HEK293 (cell line): ENCODE data around the gene CCDC117.

Source experiments
- CTCF ChIP-seq: fragments of 450-650 bp; formaldehyde crosslinking; IDR thresholded peaks from 2 replicates; pipeline ENCODE4 v1.5.1; 2016; ENCODE audit warnings: missing biosample characterization, missing genetic modification characterization
- ELK4 ChIP-seq: IDR thresholded peaks from 2 replicates; pipeline ENCODE4 v1.6.1; 2011; ENCODE audit warnings: mild to moderate bottlenecking, low read depth, low read length, borderline replicate concordance
- HOXA7 ChIP-seq: sonication (generic); formaldehyde crosslinking; IDR thresholded peaks from 2 replicates; pipeline ENCODE4 v1.8.1; 2022; ENCODE audit warnings: missing genetic modification reagents, borderline replicate concordance
- INSM2 ChIP-seq: fragments of 450-650 bp; formaldehyde crosslinking; IDR thresholded peaks from 2 replicates; pipeline ENCODE4 v1.5.1; 2016; ENCODE audit warnings: missing biosample characterization, missing genetic modification characterization
- KLF8 ChIP-seq: fragments of 450-650 bp; formaldehyde crosslinking; IDR thresholded peaks from 2 replicates; pipeline ENCODE4 v1.5.1; 2016; ENCODE audit warnings: missing biosample characterization, missing genetic modification characterization
- SP2 ChIP-seq: fragments of 450-650 bp; formaldehyde crosslinking; IDR thresholded peaks from 2 replicates; pipeline ENCODE4 v1.5.1; 2016; ENCODE audit warnings: missing biosample characterization, missing genetic modification characterization
- ZBTB10 ChIP-seq: fragments of 450-650 bp; formaldehyde crosslinking; IDR thresholded peaks from 2 replicates; pipeline ENCODE4 v1.5.1; 2016; ENCODE audit warnings: missing biosample characterization, missing genetic modification characterization
- ZBTB6 ChIP-seq: fragments of 450-650 bp; formaldehyde crosslinking; IDR thresholded peaks from 2 replicates; pipeline ENCODE4 v1.5.1; 2017; ENCODE audit warnings: missing biosample characterization, missing genetic modification characterization
- ZFP37 ChIP-seq: fragments of 450-650 bp; formaldehyde crosslinking; IDR thresholded peaks from 2 replicates; pipeline ENCODE4 v1.5.1; 2016; ENCODE audit warnings: missing biosample characterization, missing genetic modification characterization
- ZFP69B ChIP-seq: fragments of 450-650 bp; formaldehyde crosslinking; IDR thresholded peaks from 2 replicates; pipeline ENCODE4 v1.5.1; 2016; ENCODE audit warnings: missing biosample characterization, missing genetic modification characterization
- ZNF138 ChIP-seq: fragments of 450-650 bp; formaldehyde crosslinking; IDR thresholded peaks from 2 replicates; pipeline ENCODE4 v1.5.1; 2016; ENCODE audit warnings: missing biosample characterization, missing genetic modification characterization, borderline replicate concordance
- ZNF16 ChIP-seq: fragments of 450-650 bp; formaldehyde crosslinking; IDR thresholded peaks from 2 replicates; pipeline ENCODE4 v1.5.1; 2016; ENCODE audit warnings: low read depth, missing biosample characterization, missing genetic modification characterization
- ZNF2 ChIP-seq: fragments of 450-650 bp; formaldehyde crosslinking; IDR thresholded peaks from 2 replicates; pipeline ENCODE4 v1.5.1; 2016; ENCODE audit warnings: missing biosample characterization, missing genetic modification characterization
- ZNF214 ChIP-seq: fragments of 450-650 bp; formaldehyde crosslinking; IDR thresholded peaks from 2 replicates; pipeline ENCODE4 v1.5.1; 2017; ENCODE audit warnings: missing biosample characterization, mild to moderate bottlenecking, missing genetic modification characterization, borderline replicate concordance
- ZNF24 ChIP-seq: fragments of 450-650 bp; formaldehyde crosslinking; IDR thresholded peaks from 2 replicates; pipeline ENCODE4 v1.5.1; 2016; ENCODE audit warnings: missing biosample characterization, missing genetic modification characterization
- ZNF248 ChIP-seq: fragments of 450-650 bp; formaldehyde crosslinking; IDR thresholded peaks from 2 replicates; pipeline ENCODE4 v1.5.1; 2017; ENCODE audit warnings: missing biosample characterization, missing genetic modification characterization
- ZNF280C ChIP-seq: fragments of 450-650 bp; formaldehyde crosslinking; IDR thresholded peaks from 2 replicates; pipeline ENCODE4 v1.5.1; 2016; ENCODE audit warnings: missing biosample characterization, missing genetic modification characterization
- ZNF280D ChIP-seq: fragments of 450-650 bp; formaldehyde crosslinking; IDR thresholded peaks from 2 replicates; pipeline ENCODE4 v1.5.1; 2016; ENCODE audit warnings: missing biosample characterization, missing genetic modification characterization
- ZNF341 ChIP-seq: fragments of 450-650 bp; formaldehyde crosslinking; IDR thresholded peaks from 2 replicates; pipeline ENCODE4; 2016; ENCODE audit warnings: low read depth, missing biosample characterization, missing genetic modification characterization
- ZNF423 ChIP-seq: fragments of 450-650 bp; formaldehyde crosslinking; IDR thresholded peaks from 2 replicates; pipeline ENCODE4 v1.5.1; 2016; ENCODE audit warnings: missing biosample characterization, missing genetic modification characterization
- ZNF521 ChIP-seq: fragments of 450-650 bp; formaldehyde crosslinking; IDR thresholded peaks from 2 replicates; pipeline ENCODE4 v1.5.1; 2017; ENCODE audit warnings: missing biosample characterization, mild to moderate bottlenecking, missing genetic modification characterization
- ZNF571 ChIP-seq: fragments of 450-650 bp; formaldehyde crosslinking; IDR thresholded peaks from 2 replicates; pipeline ENCODE4 v1.5.0; 2017; ENCODE audit warnings: missing biosample characterization, missing genetic modification characterization
- ZNF660 ChIP-seq: fragments of 450-650 bp; IDR thresholded peaks from 2 replicates; pipeline ENCODE4 v1.5.1; 2018; ENCODE audit warnings: missing biosample characterization, mild to moderate bottlenecking, missing genetic modification characterization
- ZNF677 ChIP-seq: fragments of 450-650 bp; IDR thresholded peaks from 2 replicates; pipeline ENCODE4 v1.5.0; 2018; ENCODE audit warnings: missing biosample characterization, mild to moderate bottlenecking, missing genetic modification characterization, moderate library complexity
- ZSCAN30 ChIP-seq: fragments of 450-650 bp; IDR thresholded peaks from 2 replicates; pipeline ENCODE4 v1.5.1; 2018; ENCODE audit warnings: missing biosample characterization, mild to moderate bottlenecking, missing genetic modification characterization, moderate library complexity

The CCDC117 gene

GRCh38 chr22:28800308-28801041 lies 28.0 kb downstream of the CCDC117 start, which contains the start of gene XBP1 (continued):
- no peak for TF ChIP-seq ZBTB10 (tag by site-specific recombination)
- no peak for TF ChIP-seq ZNF280C (tag by site-specific recombination)
- TF ChIP-seq ELK4 = no peak
- peak; percentile 45 for TF ChIP-seq ZNF660 (tag by site-specific recombination)
- TF ChIP-seq ZBTB6 (tag by site-specific recombination) = 0 out of 2 replicates have a peak, but pooled peaks have one; percentile 14
- TF ChIP-seq KLF8 (tag by site-specific recombination) = peak; percentile 52; the same call in 1 of the 2 replicates
- TF ChIP-seq SP2 = peak; percentile 76
- TF ChIP-seq ZSCAN30 (tag by site-specific recombination) = peak; percentile 20; the same call in 1 of the 2 replicates
- no peak for TF ChIP-seq HOXA7 (CRISPR knock-in tag)
- TF ChIP-seq CTCF (tag by site-specific recombination) = peak; percentile 4; the same call in 1 of the 2 replicates
- TF ChIP-seq ZNF423 (tag by site-specific recombination) = no peak
- TF ChIP-seq ZNF214 (tag by site-specific recombination) = no peak
- TF ChIP-seq ZNF16 = no peak
- no peak for TF ChIP-seq ZNF138
- TF ChIP-seq ZNF280D = no peak
- no peak for TF ChIP-seq ZNF677
- TF ChIP-seq ZNF248 (tag by site-specific recombination) = no peak
- no peak for TF ChIP-seq ZNF521 (tag by site-specific recombination)
- no peak for TF ChIP-seq INSM2 (tag by site-specific recombination)
- TF ChIP-seq ZNF341 (tag by site-specific recombination) = no peak
- TF ChIP-seq ZNF571 (tag by site-specific recombination) = no peak
- TF ChIP-seq ZFP69B (tag by site-specific recombination) = peak; percentile 76; the same call in 1 of the 2 replicates
- 0 out of 2 replicates have a peak, but pooled peaks have one; percentile 21 for TF ChIP-seq ZFP37 (tag by site-specific recombination)
- 0 out of 2 replicates have a peak, but pooled peaks have one; percentile 35 for TF ChIP-seq ZNF24 (tag by site-specific recombination)
- peak; percentile 67; the same call in 1 of the 2 replicates for TF ChIP-seq ZNF2 (tag by site-specific recombination)
